A549 treated with ZK216348 at 1 μM for 4 hours (cell line): ENCODE data around the gene ARID5B. TPM values are rescaled to one million over a fixed set of nuclear protein-coding genes. Genes with fewer than 3 reads are reported as not detected.

Source experiments
- total RNA-seq: library from RNA; stranded (reverse); fragments of 200-300 nt; extraction: Qiagen RNA extraction; gene quantifications from 5 replicates; pipeline ENCODE4 v1.2.3, GENCODE V29; 2022; ENCODE audit warnings: low read depth

ARID5B gene, protein sequence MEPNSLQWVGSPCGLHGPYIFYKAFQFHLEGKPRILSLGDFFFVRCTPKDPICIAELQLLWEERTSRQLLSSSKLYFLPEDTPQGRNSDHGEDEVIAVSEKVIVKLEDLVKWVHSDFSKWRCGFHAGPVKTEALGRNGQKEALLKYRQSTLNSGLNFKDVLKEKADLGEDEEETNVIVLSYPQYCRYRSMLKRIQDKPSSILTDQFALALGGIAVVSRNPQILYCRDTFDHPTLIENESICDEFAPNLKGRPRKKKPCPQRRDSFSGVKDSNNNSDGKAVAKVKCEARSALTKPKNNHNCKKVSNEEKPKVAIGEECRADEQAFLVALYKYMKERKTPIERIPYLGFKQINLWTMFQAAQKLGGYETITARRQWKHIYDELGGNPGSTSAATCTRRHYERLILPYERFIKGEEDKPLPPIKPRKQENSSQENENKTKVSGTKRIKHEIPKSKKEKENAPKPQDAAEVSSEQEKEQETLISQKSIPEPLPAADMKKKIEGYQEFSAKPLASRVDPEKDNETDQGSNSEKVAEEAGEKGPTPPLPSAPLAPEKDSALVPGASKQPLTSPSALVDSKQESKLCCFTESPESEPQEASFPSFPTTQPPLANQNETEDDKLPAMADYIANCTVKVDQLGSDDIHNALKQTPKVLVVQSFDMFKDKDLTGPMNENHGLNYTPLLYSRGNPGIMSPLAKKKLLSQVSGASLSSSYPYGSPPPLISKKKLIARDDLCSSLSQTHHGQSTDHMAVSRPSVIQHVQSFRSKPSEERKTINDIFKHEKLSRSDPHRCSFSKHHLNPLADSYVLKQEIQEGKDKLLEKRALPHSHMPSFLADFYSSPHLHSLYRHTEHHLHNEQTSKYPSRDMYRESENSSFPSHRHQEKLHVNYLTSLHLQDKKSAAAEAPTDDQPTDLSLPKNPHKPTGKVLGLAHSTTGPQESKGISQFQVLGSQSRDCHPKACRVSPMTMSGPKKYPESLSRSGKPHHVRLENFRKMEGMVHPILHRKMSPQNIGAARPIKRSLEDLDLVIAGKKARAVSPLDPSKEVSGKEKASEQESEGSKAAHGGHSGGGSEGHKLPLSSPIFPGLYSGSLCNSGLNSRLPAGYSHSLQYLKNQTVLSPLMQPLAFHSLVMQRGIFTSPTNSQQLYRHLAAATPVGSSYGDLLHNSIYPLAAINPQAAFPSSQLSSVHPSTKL
- total RNA-seq = 1.4 to 2.4 TPM (median 2.0 TPM) in 5 replicates

DNA sequence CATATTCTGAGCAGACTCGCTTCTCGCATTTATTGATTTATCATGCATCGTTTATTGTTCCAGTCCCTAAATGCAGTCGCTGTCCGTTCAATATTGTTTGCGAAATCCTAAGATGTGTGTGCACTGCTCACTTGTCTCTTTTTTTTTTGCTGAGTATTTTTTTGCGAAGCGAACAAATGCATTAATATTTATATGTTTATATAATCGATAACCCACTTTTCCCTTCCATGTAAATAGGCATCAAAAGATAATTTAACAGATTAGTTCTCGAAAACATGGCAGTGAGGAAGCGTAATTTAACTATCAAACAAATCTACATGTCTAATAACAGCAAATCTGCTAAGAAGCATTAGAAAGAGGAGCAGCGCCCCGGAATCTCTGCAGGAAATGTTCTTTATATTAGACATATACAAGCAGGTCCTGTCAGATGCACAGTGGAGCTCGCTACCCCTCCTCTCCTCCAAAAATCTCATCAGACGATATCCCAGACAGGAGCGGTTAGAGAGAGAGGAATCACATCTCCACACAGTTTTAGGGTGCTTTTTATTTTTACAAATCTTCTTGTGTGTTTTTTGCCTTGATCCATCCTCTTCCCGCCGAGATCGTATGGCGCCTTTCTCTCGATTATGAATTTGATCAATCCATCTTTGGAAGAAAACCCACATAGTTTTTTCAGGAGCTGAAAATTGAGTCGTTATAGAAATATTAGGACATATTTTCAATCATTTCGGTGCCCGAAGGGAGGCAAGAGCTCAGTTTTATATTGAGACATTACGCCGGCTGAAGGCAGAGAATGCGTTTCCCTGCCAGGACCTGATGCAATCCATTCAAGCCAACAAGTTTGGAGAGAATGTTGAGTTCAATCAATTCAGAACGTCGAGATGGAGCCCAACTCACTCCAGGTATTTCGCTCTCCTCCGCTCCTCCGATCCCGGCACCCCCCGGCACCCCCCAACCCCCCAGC is at the start of gene ARID5B:
ARID5B (plus strand) TSS at position 871 of the 964 bp plus-strand sequence; CDS start at position 882, 11 bp downstream.

Other genes with a start within 250 kb of the ARID5B start
- gene CABCOCO1, start 238.8 kb upstream of the ARID5B start, total RNA-seq = 0.16 to 0.32 TPM (median 0.20 TPM) in 4 of 5 replicates, not detected in the other